Suppressor macrophage treated with lipopolysaccharide for 4 hours (primary cell): ENCODE measurements around the gene ZNF473.
A peak's percentile ranks its signal among the peaks of the same experiment; 100 is the strongest.

Experiments used
- DNase-seq: peaks from one replicate; pipeline ENCODE4 v3.0.0-alpha.2; 2020

ZNF473 gene

DNA sequence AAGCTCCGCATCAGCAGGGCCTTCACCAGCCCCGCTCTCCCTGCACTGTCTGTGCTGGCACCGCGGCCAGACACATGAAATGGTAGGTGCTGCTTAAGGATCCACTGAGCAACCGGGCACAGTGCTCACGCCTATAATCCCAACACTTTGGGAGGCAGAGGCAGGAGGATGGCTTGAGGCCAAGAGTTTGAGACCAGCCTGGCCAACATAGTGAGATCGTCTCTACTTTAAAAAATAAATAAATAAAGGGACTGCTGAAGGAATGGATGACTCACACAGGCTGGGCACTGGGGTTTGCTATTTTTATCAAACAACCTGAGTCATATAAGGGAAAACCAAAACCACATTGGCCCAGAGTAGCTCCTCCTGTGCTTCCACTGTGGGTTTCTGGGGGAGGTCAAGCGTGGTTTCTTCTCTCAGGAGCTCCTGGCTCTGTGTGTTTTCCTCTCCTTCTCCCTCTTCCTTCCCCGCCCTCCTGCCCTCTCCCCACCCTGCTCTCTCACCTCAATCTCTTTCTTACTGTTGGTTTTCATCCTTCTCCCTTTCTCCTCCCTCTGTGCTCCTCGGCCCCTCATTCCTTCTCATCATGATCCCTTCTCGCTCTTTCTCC lies 21.9 kb upstream of the ZNF473 start:
- DNase-seq = peak; percentile 78

DNA sequence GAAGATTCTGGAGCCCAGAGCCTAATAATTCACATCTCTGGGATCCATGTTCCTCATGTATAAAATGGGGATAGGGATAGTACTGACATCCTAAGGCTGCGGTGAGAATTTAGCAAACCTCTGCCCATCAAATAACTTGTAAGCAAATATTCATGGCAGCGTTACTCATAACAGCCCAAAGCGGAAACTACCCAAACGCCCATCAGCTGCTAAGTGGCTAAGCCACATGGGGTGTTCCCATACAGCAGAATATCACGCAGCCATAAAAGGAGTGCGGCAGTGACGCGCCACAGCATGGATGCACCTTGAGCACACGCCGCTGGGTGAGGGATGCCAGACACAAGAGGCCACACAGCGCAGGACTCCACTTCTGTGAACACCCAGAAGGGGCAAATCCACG lies 20.4 kb upstream of the ZNF473 start:
- no peak for DNase-seq

DNA sequence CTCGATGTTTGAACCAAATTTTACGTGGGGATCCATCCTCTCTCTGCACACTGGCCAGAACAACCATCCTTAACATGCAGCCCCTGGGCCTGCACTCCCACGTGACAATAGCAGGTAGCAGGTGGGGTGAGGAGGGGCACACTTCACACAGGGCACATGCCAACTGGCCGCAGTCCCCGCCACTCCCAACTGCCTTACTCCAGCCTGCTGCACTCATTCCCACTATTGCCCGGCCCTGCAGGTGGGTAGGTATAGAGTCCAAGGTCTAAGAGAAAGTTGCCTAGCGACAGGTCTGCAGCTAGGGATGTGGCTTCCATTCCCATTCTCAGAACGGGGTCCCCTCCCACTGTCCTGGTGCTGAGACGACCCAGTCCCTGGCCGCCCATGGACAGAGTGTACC lies 18.6 kb upstream of the ZNF473 start:
- no peak for DNase-seq

DNA sequence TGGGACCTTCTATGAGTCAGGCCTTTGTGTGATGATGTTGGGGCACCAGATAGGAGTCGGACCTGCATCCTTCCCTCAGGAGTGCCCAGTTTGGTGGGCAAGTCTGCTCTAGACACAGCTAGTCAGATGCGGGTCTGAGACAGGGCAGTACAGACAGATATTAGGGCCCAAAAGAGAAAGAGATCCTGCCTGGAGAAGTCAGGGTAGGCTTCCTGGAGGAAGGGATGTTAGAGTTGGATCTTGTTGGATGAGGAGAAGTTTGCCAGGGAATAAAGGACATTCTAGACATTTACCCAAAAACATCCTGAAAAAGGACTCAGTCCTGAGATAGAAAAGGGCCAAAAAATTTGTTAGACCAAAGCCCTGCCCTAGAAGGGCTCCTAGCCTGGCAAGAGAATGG lies 17.9 kb upstream of the ZNF473 start:
- no peak for DNase-seq

DNA sequence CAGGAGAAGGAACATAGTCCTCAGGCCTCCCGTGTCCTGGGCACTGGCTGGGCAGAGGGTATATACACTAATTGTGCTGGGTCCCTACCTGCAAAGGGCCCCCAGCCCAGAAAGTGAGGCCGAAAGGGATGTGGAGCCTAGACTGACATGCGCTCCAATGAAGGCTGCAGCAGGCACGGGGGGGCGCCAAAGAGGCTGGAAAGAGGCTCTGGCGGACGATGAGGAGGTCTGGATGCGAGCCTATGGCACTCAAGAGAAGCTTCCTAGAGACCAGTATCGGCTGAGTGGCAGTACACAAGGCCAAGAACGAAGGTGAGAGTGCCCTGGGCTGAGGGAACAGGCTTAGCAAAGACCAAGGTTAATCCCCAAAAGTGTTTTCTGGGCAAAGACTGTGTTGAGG lies 17.3 kb upstream of the ZNF473 start:
- DNase-seq = no peak

DNA sequence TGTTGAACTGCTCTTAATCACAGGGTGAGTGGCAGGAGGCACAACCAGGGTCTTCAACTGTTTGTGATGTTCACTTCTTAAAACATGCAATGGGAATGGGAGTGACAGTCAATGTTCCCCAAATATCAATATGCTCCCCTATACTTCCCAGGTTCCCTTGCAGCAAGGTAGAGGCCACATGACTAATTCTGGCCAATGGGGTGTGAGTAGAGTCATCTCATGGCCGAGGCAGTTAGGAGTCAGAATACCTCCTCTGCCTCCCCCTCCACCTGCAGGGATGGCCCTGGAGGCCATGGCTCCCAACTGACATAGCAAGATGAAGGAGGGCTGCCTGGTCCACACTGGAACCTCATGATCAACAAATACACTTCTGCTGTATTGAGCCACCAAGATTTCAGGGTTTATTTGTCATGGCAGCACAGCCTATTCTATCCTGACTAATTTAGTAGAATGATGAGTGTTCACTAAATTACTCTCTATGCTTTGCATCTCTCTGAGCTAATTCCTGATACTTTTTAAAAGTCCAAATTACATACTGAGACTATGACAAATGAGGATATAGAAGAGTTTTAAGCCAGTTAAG lies 9.5 kb upstream of the ZNF473 start:
- no peak for DNase-seq

DNA sequence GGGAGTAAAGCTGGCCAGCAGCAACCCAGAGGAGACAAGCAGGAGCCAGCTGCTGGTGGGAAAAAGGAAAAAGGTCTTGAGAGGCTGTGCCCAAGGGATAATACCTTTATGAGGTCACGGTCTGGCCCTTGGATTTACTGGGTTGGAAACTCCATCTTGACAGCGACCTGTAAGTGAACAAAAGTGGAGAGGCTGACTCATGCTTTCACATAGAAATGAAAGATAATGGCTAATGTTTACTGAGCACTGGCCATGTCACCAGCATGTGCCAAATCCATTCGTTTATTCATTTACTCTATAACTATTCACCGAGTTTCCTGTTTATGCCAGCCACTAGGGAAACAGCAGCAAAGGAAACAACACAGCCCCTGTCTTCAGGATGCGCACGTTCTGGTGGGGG lies 5.3 kb upstream of the ZNF473 start:
- no peak for DNase-seq

DNA sequence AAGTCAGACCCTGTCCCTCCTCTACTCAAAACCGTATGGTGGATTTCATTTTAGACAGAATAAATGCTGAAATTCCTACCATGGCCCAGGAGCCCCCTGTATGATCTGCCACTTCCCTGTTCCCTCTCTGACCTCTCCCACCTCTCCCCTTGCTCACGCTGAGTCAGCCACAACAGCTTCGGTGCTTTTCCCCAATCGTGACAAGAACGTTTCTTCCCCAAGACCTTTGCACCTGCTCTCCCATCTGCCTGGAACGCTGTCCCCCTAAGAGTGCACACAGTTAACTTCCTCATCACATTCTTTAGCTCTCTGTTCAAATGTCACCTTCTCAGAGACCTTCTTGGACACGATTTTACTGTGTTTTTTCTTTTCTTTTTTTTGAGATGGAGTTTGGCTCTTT lies 3.0 kb upstream of the ZNF473 start:
- DNase-seq = no peak

DNA sequence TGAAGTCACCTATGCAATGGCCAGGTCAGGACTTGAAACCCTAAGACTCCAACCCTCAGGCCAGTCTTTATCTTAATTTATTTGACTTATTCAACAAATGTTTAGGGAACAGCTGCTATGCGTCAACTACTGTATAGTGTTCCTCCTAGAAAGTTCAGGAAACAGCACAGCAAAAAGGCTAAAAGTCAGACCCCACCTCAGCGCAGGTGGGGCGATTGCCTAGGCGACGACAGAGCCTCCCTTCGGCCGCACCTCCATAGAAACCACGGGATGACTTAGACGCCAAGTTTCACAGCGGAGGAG lies 1.1 kb upstream of the ZNF473 start:
- DNase-seq = no peak

DNA sequence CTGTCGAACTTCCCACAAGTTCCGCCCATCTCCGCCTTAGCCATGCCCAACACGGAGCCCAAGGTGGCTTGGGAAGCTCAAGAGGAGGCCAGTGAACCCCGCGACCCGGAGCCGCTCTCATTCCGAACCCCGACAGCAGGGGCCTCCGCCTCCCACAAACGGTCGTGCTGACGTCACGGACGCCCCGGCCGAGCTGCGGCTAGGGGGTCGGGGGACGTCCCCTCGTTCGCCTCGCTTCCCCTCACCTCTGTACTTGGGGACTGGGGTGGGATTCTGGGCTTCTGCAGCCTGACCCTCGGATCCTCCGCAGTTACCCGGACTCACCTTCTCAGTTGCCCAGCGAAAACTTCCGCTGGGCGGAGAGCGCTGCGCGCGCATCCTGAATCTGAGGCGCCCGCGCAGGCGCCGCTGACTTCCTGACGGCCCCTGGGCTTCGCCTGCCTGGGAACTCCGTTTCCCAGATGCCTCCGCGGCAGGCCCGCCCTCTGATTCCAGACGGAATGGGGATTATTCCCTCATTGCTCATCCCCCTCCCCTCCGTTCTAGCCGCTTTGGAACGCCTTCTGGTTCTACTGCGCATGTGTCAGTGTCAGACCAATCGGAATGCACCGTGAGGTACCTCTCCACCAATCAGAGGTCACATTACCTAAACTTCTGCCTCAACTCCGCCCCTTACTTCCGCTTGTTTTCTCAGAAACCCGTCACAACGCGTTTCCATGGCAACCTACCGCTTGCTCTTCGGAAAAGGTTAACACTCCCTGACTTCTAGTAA lies 597 bp upstream of the ZNF473 start, which contains the start of gene VRK3:
VRK3 (minus strand) TSS at position 351 of the 772 bp plus-strand sequence. CDS start 9,210 bp downstream, outside the sequence.
- DNase-seq = peak; percentile 100

DNA sequence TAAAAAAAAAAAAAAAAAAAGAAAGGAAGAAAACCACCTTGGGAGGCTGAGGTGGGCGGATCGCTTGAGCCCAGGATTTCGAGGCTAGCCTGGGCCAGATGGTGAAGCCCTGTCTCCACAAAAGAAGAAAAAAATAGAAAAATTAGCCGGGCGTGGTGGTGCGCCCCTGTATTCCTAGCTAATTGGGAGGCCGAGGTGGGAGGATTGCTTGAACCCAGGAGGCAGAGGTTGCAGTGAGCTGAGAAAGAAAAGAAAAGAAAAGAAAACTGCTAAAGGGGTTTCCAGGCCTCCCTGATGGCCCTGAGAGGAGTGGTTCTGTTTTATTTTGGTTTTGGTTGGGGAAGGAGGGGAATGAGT lies 723 bp downstream of the ZNF473 start:
- DNase-seq = no peak

DNA sequence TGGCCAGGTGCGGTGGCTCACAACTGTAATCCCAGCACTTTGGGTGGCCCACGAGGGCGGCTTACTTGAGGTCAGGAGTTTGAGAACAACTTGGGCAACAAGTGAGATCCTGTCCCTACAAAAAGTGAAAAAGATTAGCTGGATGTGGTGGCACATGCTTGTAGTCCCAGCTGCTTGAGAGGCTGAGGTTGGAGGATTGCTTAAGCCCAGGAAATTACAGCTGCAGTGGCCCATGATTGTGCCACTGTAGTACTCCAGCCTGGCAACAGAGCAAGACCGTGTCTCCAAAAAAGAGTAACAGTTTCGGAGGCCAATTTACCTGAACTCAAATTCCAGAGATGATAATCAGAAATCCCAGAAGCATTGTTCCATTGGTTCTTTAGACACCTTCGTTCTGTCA lies 4.4 kb downstream of the ZNF473 start:
- no peak for DNase-seq

DNA sequence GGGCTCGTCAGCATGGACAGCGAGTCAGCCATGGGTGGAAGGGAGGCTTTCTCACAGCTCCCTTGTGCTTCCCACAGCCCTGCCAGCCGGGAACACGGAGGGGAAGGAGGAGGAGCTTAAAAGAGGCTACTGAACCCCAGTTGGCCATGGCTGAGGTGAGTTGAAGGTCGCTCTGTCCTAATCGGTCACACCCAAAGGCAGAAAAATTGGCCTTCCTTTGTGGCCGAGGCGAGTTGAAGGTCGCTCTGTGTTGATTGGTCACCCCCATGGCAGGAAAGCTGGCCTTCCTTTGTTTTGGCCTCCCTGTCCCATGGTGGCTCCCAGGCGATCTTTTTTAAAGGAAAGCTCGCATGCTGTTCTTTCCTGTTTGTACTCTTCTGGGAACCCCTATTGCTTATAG lies 5.1 kb downstream of the ZNF473 start:
- no peak for DNase-seq

DNA sequence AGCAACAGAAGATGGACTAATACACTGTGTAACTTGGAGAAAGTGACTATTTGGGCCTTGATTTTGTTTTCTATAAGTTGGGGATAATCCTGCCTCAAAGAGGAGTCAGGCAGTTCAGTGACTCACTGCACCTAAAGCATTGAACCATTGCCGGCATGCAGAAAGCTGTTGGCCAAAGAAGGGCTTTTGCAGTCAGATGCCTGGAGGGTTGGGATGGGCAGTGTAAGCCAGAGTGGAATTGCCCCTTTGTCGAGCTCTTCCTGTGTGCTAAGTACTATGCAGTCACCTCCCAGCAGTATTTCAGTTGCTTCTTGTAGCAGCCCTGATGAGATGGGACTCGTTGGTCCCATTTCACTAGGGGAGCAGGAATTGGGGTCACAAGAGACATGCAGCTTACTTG lies 11.1 kb downstream of the ZNF473 start:
- DNase-seq = no peak

DNA sequence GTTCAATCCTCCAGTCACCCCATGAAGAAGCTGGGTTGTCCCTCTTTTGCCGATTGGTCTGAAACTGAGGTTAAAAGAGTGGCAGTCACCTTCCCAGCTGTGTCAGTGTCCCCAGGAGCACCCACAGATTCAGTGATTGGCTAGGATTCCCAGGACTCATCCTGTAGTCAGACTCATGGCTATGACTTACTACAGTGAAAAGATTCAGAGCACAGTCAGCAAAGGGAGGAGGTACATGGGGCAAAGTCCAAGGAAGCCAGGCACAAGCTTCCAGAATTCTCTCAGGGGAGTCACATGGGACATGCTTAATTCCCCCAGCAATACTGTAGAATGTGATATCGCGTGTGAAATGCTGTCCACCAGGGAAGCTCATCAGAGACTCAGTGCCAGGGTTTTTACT lies 14.2 kb downstream of the ZNF473 start:
- DNase-seq = no peak

DNA sequence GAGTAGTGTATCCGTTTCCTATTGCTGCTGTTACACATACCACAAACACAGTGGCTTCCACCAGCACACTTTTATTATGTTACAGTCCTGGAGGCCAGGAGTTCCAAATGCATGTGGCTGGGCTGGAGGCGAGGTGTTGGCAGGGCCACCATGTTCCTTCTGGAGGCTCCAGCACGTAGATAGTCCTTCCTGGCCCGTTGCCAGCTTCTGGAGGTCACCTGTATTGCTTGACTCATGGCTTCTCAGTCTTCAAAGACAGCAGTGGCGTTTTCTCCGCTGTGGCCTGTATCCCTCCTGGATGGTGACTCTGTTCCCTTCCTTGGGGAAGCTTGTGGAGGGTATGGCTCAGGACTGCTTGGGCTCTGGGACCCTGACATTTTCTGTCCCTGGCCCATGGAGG lies 15.2 kb downstream of the ZNF473 start:
- DNase-seq = no peak

DNA sequence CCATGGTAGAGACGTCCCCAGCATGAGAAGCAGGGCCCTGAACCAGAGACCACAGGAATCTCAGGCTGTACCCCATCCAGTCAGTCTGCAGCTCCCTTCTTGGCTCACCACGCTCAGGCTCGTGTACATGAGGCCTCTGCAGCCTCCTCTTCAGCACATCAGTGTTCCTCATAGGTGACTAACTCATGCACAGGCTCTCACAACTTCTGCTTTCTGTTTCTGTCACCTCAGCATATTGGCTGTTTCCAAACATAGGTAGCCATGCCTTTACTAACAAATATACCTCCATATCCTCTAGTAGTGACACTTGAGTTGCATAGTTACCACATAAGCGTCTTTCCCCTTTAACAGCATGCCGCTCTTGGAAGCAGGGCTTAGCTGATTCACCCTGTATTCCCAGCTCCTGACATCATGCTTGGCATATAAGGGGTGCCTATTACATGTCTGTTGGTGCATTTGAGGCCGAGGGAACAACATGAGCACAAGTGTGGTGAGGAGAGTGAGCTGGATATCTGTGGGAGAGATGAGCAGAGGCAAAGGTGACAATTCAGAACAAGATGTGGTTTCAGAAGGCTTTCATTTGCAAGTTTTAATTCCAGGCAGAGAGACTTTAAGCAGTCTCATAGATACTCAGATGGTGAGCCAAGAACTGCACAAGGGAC lies 16.7 kb downstream of the ZNF473 start:
- DNase-seq = no peak

DNA sequence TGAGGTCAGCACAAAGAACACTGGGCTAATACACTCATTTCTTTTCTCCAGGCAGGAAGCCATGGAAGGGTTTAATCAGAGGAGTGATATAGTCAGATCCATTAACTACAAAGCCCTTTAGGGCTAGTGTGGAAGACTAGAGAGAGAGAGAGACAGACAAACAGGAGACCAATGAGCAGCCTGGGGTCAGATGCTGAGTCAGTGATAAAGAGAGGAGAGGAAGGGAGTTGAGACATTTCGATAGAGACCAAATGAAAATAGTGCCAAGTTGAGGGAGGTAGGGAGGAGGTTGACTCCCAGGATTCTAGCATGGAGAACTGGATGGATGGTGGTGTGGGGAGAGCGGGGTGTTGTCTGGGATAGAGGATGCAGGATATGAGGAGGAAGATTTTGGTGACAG lies 18.2 kb downstream of the ZNF473 start:
- DNase-seq = no peak

DNA sequence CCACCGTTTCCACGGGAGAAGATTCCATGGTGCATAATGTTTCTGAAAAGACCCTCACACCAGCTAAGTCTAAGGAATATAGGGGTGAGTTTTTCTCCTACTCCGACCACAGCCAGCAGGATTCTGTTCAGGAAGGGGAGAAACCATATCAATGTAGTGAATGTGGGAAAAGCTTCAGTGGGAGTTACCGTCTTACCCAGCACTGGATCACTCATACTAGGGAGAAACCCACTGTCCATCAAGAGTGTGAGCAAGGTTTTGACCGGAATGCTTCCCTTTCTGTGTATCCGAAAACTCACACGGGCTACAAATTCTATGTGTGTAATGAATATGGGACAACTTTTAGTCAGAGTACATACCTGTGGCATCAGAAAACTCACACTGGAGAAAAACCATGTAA lies 19.1 kb downstream of the ZNF473 start:
- no peak for DNase-seq

DNA sequence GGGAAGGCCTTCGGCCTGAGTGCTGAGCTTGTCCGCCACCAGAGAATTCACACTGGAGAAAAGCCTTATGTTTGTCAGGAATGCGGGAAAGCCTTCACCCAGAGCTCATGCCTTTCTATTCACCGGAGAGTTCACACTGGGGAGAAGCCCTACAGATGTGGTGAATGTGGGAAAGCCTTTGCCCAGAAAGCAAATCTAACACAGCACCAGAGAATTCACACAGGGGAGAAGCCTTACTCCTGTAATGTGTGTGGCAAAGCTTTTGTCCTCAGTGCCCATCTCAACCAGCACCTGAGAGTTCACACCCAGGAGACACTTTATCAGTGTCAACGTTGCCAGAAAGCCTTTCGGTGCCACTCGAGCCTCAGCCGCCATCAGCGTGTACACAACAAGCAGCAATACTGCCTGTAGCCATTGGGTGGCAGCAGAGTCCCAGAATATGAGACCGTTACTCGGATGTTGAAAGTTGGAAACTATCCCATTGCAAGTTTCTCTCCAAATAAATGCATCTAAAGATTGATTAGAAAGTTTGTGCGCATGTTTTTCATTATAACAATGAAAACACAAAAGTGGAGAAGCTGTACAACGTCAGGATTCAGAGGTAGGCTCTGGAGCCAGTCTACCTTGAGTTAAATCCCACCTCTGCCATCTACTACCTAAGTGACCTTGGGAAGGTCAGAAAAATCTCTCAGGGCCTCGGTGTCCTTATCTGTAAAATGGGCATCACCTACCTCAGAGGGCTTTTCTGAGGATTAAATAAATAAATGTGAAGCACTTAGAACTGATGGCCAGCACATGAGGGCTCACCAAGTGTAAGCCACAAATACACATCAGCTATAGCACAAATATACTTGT lies 21.1 kb downstream of the ZNF473 start:
- peak; percentile 68 for DNase-seq

DNA sequence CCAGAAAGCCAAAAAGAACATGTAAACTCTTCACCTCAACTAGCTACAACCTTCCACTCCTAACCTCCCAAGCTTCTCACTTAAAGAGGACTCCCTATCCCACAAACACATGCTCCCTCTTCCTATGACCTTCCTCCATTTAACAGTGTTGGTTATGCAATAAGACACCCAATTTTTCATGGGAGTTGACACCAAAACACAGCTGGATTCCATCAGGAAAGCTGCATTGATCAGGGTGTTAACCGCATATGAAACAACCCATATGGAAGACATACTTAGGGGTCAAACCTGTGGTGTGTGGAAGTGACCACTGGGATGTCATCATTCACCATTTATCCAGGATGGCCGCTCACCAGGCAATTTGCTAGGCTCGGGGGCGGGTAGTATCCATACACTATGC lies 21.9 kb downstream of the ZNF473 start:
- DNase-seq = no peak

DNA sequence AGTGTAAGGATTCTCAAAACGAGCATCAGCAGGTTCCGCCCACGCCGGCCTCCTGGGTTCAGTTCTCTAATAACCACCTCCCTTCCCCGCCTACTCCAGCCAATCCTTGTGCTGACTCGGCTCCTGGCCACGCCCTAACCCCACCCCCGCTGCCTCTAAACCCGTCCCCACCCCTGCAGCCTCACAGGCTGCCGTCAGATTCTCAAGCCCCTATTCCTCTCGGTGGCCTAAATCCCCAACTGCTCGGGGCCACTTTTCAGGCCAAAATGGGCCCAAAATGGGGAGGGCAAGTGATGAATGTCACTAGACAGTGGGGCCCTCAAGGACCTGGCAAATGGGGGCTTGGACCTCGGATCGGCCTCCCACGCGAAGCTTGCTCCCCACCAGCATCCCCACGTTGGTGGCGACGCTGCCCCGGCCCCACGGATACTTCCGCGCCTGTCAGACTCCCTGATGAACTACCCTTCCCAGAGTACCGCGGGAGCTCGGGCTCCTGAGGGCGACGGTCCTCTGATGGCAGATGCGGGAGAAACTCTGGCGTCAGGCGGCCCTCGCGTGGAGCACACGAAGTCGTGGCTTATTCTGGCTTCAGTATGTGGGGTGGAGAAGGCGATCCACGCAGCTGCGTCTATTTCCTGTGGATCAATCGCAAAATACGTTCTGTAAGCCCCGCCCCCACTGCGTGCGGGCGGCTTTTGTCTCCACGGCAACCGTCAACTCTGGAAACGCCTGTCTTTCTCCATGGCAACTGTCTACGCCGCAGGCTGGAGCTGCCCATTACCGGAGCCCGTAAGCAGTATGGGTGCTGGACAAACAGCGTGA lies 24.8 kb downstream of the ZNF473 start:
- peak; percentile 80 for DNase-seq
